ENCODE results near the gene OPN4. TPM values are rescaled to one million over a fixed set of nuclear protein-coding genes. Genes with fewer than 3 reads are reported as not detected.

OPN4 gene
- total and polyA plus RNA-seq, 2 of the 13 experiments (the other 11 are each of a cell fraction or from before 2014, with no cell fraction given), result not detected

GRCh38 chr10:86688398-86688921, 34.1 kb downstream of the OPN4 start (continued):
- TF ChIP-seq CTCF (CRISPR knock-in tag; IDR thresholded peaks at IDR 0.05) (peak; percentile 85), SMC3 (IDR thresholded peaks at IDR 0.05; ENCODE audit: low read length) (peak; percentile 83), YY1 (IDR thresholded peaks at IDR 0.05; ENCODE audit: insufficient read depth, insufficient replicate concordance, low read depth, low read length) (no peak), TOPORS (CRISPR knock-in tag; IDR thresholded peaks at IDR 0.05) (no peak), NPAS2 (CRISPR knock-in tag; IDR thresholded peaks at IDR 0.05; ENCODE audit: borderline replicate concordance) (no peak), ZSCAN12 (CRISPR knock-in tag; IDR thresholded peaks at IDR 0.05) (no peak), ZBED4 (CRISPR knock-in tag; IDR thresholded peaks at IDR 0.05; ENCODE audit: borderline replicate concordance) (no peak), STAG1 (CRISPR knock-in tag; IDR thresholded peaks at IDR 0.05) (peak; percentile 90), CHD2 (IDR thresholded peaks at IDR 0.05; ENCODE audit: low read depth, low read length) (no peak), ZNF382 (CRISPR knock-in tag; IDR thresholded peaks at IDR 0.05; ENCODE audit: borderline replicate concordance) (no peak), MAFF (IDR thresholded peaks at IDR 0.05; ENCODE audit: low read depth, low read length) (no peak), DR1 (CRISPR knock-in tag; IDR thresholded peaks at IDR 0.05) (no peak), GABPB1 (CRISPR knock-in tag; IDR thresholded peaks at IDR 0.05) (no peak), ATF5 (CRISPR knock-in tag; IDR thresholded peaks at IDR 0.05; ENCODE audit: low read depth) (no peak), THAP9 (CRISPR knock-in tag; IDR thresholded peaks at IDR 0.05; ENCODE audit: borderline replicate concordance) (no peak), ERF (CRISPR knock-in tag; IDR thresholded peaks at IDR 0.05) (no peak), ZNF713 (CRISPR knock-in tag; IDR thresholded peaks at IDR 0.05) (no peak), UBTF (CRISPR knock-in tag; IDR thresholded peaks at IDR 0.05) (0 out of 2 replicates have a peak, but pooled peaks have one; percentile 22), TCF7L2 (IDR thresholded peaks at IDR 0.05; ENCODE audit: low read depth, low read length) (no peak)
